ENCODE data around the gene PIM1. TPM values are rescaled to one million over a fixed set of nuclear protein-coding genes. Genes with fewer than 3 reads are reported as not detected.
"Not testable (repeated sequence)": the region's sequence is repeated elsewhere in the genome, so short reads cannot be mapped to it uniquely, and the experiment has no call there.

Gene PIM1
- total and polyA plus RNA-seq, 9 of the 15 experiments (the other 6 are each of a cell fraction or from before 2014, with no cell fraction given) = 19.0 to 789 (median 212) TPM

DNA sequence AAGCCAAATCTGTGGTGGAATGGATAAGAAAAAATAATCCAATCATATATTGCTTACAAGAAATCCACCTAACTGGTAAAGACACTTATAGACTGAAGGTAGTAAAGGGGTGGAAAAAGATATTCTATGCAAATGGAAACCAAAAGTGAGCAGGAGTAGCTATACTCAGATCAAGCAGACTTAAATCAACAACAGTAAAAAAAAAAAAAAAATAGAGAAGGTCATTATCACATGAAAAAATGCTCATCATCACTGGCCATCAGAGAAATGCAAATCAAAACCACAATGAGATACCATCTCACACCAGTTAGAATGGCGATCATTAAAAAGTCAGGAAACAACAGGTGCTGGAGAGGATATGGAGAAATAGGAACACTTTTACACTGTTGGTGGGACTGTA, 24.9 kb downstream of the PIM1 start:
- H3K79me2 ChIP-seq (ENCODE audit: control insufficient read depth, insufficient read depth, low read length); H3K9ac ChIP-seq (ENCODE audit: insufficient read depth in 1 of 2, low read depth in 2 of 2, low read length in 2 of 2); intact Hi-C loops (cut with micrococcal nuclease); H3K36me3 ChIP-seq (ENCODE audit: control insufficient read depth, insufficient read depth, low read length); H3K27me3 ChIP-seq (ENCODE audit: control insufficient read depth in 2 of 2, insufficient read depth in 2 of 2, low read length in 2 of 2); H3K4me3 ChIP-seq; H3K4me2 ChIP-seq (ENCODE audit: insufficient read depth, low read length); BruUV-seq (replicated peaks); FAIRE-seq; ATAC-seq; H3K9me3 ChIP-seq (replicated peaks; ENCODE audit: control insufficient read depth, insufficient read depth, low read depth, low read length); CTCF ChIA-PET (ENCODE audit: low intra/inter-chr PET ratio); in situ Hi-C loops (cut with MboI); DNase-seq (ENCODE audit: extremely low read depth in 1 of 4, low spot score in 3 of 4); H3K9me1 ChIP-seq (ENCODE audit: control insufficient read depth, insufficient read depth, low read length); H4K20me1 ChIP-seq (replicated peaks; ENCODE audit: control insufficient read depth, insufficient read depth, low read length); TF ChIP-seq ATF1 (CRISPR knock-in tag; IDR thresholded peaks at IDR 0.05): not testable (repeated sequence)
- no CpG with 5 or more reads among the region's 1 CpG for WGBS (ENCODE audit: insufficient coverage, low coverage, missing lambda C conversion rate)
- H3K4me1 ChIP-seq (replicated peaks in 1 of 2; ENCODE audit: control insufficient read depth in 2 of 2, insufficient read depth in 2 of 2, low read length in 2 of 2) = peaks cover 28 to 45% of the 10 kb centered on the region in 2 experiments
- peak overlapping the region; percentile 73 for H2AFZ ChIP-seq (ENCODE audit: low read depth, low read length)
- H3K27ac ChIP-seq (ENCODE audit: extremely low read depth, low read depth, low read length) = peak overlapping the region; percentile 61; the same call in 2 of the 3 replicates
- POLR2A ChIA-PET = interaction anchor here (1.0 to 2.3 kb wide), 4 partner anchors 9 to 19 kb away, joined by 3 to 7 read pairs (median 6); no protein-coding TSS in a partner anchor
- TF ChIP-seq SMARCE1 (IDR thresholded peaks at IDR 0.05) = peak; percentile 68; the same call in 1 of the 2 replicates
- 0 out of 2 replicates have a peak, but pooled peaks have one; percentile 30 for TF ChIP-seq ZC3H8 (IDR thresholded peaks at IDR 0.05)
- 0 out of 4 replicates have a peak, but pooled peaks of 1 of the 2 experiments have one; percentile 51 for TF ChIP-seq ARNT (IDR thresholded peaks at IDR 0.05)
- 0 out of 2 replicates have a peak, but pooled peaks have one; percentile 5 for TF ChIP-seq ZSCAN32 (CRISPR knock-in tag; IDR thresholded peaks at IDR 0.05)
- peak; percentile 47 for TF ChIP-seq DPF2 (IDR thresholded peaks at IDR 0.05)
- 0 out of 4 replicates have a peak, but pooled peaks of 1 of the 2 experiments have one; percentile 35 for TF ChIP-seq TRIM24 (IDR thresholded peaks at IDR 0.05)
- 0 out of 2 replicates have a peak, but pooled peaks have one; percentile 41 for TF ChIP-seq HLTF (IDR thresholded peaks at IDR 0.05)
- TF ChIP-seq FOXK2 (conservative IDR thresholded peaks at IDR 0.05 in 1 of 2, IDR thresholded peaks at IDR 0.05 in 1 of 2; ENCODE audit: low read depth in 2 of 2) = 0 out of 4 replicates have a peak, but pooled peaks of 1 of the 2 experiments have one; percentile 21
- TF ChIP-seq ZNF311 (CRISPR knock-in tag; IDR thresholded peaks at IDR 0.05) = 0 out of 2 replicates have a peak, but pooled peaks have one; percentile 44
- 0 out of 4 replicates have a peak, but pooled peaks of 1 of the 2 experiments have one; percentile 23 for TF ChIP-seq FOXA3 (CRISPR knock-in tag; conservative IDR thresholded peaks at IDR 0.05 in 1 of 2, IDR thresholded peaks at IDR 0.05 in 1 of 2)
- TF ChIP-seq ZKSCAN3 (CRISPR knock-in tag; IDR thresholded peaks at IDR 0.05) = 0 out of 2 replicates have a peak, but pooled peaks have one; percentile 25
- TF ChIP-seq, protein P1, sequence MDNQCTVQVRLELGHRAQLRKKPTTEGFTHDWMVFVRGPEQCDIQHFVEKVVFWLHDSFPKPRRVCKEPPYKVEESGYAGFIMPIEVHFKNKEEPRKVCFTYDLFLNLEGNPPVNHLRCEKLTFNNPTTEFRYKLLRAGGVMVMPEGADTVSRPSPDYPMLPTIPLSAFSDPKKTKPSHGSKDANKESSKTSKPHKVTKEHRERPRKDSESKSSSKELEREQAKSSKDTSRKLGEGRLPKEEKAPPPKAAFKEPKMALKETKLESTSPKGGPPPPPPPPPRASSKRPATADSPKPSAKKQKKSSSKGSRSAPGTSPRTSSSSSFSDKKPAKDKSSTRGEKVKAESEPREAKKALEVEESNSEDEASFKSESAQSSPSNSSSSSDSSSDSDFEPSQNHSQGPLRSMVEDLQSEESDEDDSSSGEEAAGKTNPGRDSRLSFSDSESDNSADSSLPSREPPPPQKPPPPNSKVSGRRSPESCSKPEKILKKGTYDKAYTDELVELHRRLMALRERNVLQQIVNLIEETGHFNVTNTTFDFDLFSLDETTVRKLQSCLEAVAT (IDR thresholded peaks at IDR 0.05) = 0 out of 4 replicates have a peak, but pooled peaks have one; percentile 40 to 56
- TF ChIP-seq SMARCA5 (IDR thresholded peaks at IDR 0.05) = 0 out of 2 replicates have a peak, but pooled peaks have one; percentile 41
- 0 out of 2 replicates have a peak, but pooled peaks have one; percentile 18 for TF ChIP-seq ATF1 (tag; IDR thresholded peaks at IDR 0.05)
- TF ChIP-seq LEF1 (IDR thresholded peaks at IDR 0.05) = peak; percentile 44; the same call in 1 of the 2 replicates
- peak; percentile 46; the same call in 1 of the 2 replicates for TF ChIP-seq SMARCA4 (IDR thresholded peaks at IDR 0.05)
- peak; percentile 43; the same call in 1 of the 2 replicates for TF ChIP-seq PHB2 (IDR thresholded peaks at IDR 0.05; ENCODE audit: low read depth)

DNA sequence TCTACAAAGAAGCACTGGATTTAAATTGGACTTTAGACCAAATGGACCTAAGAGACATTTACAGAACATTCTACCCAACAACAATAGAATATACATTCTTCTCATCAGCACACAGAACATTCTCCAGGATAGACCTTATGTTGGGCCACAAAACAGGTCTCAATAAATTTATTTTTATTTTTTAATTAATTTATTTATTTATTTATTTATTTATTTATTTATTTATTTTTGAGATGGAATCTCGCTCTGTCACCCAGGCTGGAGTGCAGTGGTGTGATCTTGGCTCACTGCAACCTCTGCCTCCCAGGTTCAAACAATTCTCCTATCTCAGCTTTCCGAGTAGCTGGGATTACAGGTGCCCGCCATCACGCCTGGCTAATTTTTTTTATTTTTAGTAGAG, 26.5 kb downstream of the PIM1 start:
- 90% methylated on average over 3 of the region's 4 CpGs for WGBS (ENCODE audit: insufficient coverage, low coverage, missing lambda C conversion rate)
- H3K9me1 ChIP-seq (ENCODE audit: control insufficient read depth, insufficient read depth, low read length); H3K79me2 ChIP-seq (ENCODE audit: control insufficient read depth, insufficient read depth, low read length); ATAC-seq; H3K4me3 ChIP-seq; BruUV-seq (replicated peaks); H3K36me3 ChIP-seq (ENCODE audit: control insufficient read depth, insufficient read depth, low read length); DNase-seq (ENCODE audit: extremely low read depth in 1 of 4, low spot score in 3 of 4); CTCF ChIA-PET (ENCODE audit: low intra/inter-chr PET ratio); H3K27ac ChIP-seq (ENCODE audit: extremely low read depth, low read depth, low read length); in situ Hi-C loops (cut with MboI); intact Hi-C loops (cut with micrococcal nuclease); H2AFZ ChIP-seq (ENCODE audit: low read depth, low read length); FAIRE-seq; H3K9me3 ChIP-seq (replicated peaks; ENCODE audit: control insufficient read depth, insufficient read depth, low read depth, low read length); H3K27me3 ChIP-seq (ENCODE audit: control insufficient read depth in 2 of 2, insufficient read depth in 2 of 2, low read length in 2 of 2); H4K20me1 ChIP-seq (replicated peaks; ENCODE audit: control insufficient read depth, insufficient read depth, low read length); H3K4me2 ChIP-seq (ENCODE audit: insufficient read depth, low read length); H3K9ac ChIP-seq (ENCODE audit: insufficient read depth in 1 of 2, low read depth in 2 of 2, low read length in 2 of 2): not testable (repeated sequence)
- peaks cover 17 to 33% of the 10 kb centered on the region in 2 experiments for H3K4me1 ChIP-seq (replicated peaks in 1 of 2; ENCODE audit: control insufficient read depth in 2 of 2, insufficient read depth in 2 of 2, low read length in 2 of 2)
- POLR2A ChIA-PET = interaction anchor here (1.4 kb wide), 1 partner anchor 14 kb away, joined by 3 read pairs; no protein-coding TSS in a partner anchor
